H1 (cell line): Measurements from ENCODE around the gene SCYGR7. TPM values are rescaled to one million over a fixed set of nuclear protein-coding genes. Genes with fewer than 3 reads are reported as not detected.

ENCODE experiments used
- CTCF ChIA-PET: fragments of 300-600 bp; sonication (Branson Sonifier 250); formaldehyde crosslinking; loops from one replicate; lab custom pipeline; 2021; ENCODE audit not compliant: partially characterized antibody; lab: Charles Lee
- POLR2A ChIA-PET: fragments of 300-600 bp; sonication (Branson Sonifier 250); formaldehyde crosslinking; loops from one replicate; lab custom pipeline; 2021; ENCODE audit warnings: inconsistent platforms; ENCODE audit not compliant: partially characterized antibody; lab: Charles Lee
- DNase-seq, 2 experiments: peaks; one replicate each; pipeline versions ENCODE4 v3.0.0 to v3.0.0-alpha.2; 2010 to 2022; ENCODE audit warnings: low spot score in 2 of 2, low read depth in 1 of 2, mixed read lengths in 1 of 2
- FAIRE-seq: peaks from 2 replicates; lab custom pipeline; 2011; peaks lifted over from hg19 to GRCh38; lab: Jason Lieb, UNC
- H2AFZ ChIP-seq: 2 replicates; pipeline ENCODE4 v1.8.1; 2012; ENCODE audit warnings: low read length, inconsistent platforms
- H2AK5ac ChIP-seq: 2 replicates; pipeline ENCODE4 v1.6.1; 2013; ENCODE audit warnings: low read depth, low read length
- H2BK120ac ChIP-seq: replicated peaks from 2 replicates; pipeline ENCODE3; 2013; ENCODE audit warnings: low read depth, low read length, inconsistent platforms
- H2BK12ac ChIP-seq: 2 replicates; pipeline ENCODE4 v1.6.1; 2013; ENCODE audit warnings: low read depth, low read length
- H2BK15ac ChIP-seq: 2 replicates; pipeline ENCODE4 v1.6.1; 2013; ENCODE audit warnings: low read length
- H2BK20ac ChIP-seq: 2 replicates; pipeline ENCODE4 v1.6.1; 2013; ENCODE audit warnings: low read length
- H2BK5ac ChIP-seq: 2 replicates; pipeline ENCODE4 v1.6.1; 2013; ENCODE audit warnings: low read depth, low read length
- H3K14ac ChIP-seq: 2 replicates; pipeline ENCODE4 v1.6.1; 2013; ENCODE audit warnings: inconsistent platforms; ENCODE audit not compliant: insufficient read length
- H3K18ac ChIP-seq: 2 replicates; pipeline ENCODE4 v1.6.1; 2013; ENCODE audit warnings: low read length; ENCODE audit errors: extremely low read depth
- H3K23ac ChIP-seq: 2 replicates; pipeline ENCODE4 v1.6.1; 2013; ENCODE audit warnings: inconsistent platforms; ENCODE audit not compliant: insufficient read length
- H3K23me2 ChIP-seq: 2 replicates; pipeline ENCODE4 v1.6.1; 2013; ENCODE audit warnings: low read depth, low read length
- H3K27ac ChIP-seq: 2 replicates; pipeline ENCODE4 v1.6.1; 2011; ENCODE audit warnings: low read depth, low read length, inconsistent platforms
- H3K27me3 ChIP-seq, 4 experiments: replicated peaks in 1 of 4; 1 replicate in 1 of 4; 2 replicates in 3 of 4; pipeline versions ENCODE4 v1.6.1 to v1.8.1; 2011 to 2013; ENCODE audit warnings: low read length in 3 of 4, mild to moderate bottlenecking in 3 of 4, inconsistent platforms in 2 of 4, mixed read lengths in 2 of 4, moderate library complexity in 1 of 4; ENCODE audit not compliant: control insufficient read depth in 3 of 4, insufficient read depth in 3 of 4; ENCODE audit errors: extremely low read depth in 1 of 4
- H3K36me3 ChIP-seq, 4 experiments: 2 replicates each; pipeline versions ENCODE4 v1.6.1 to v1.8.1; 2011 to 2013; ENCODE audit warnings: mild to moderate bottlenecking in 4 of 4, low read length in 3 of 4, moderate library complexity in 2 of 4, control low read depth in 1 of 4, inconsistent platforms in 1 of 4; ENCODE audit not compliant: insufficient read depth in 4 of 4, control insufficient read depth in 2 of 4
- H3K4ac ChIP-seq: replicated peaks from 2 replicates; pipeline ENCODE3; 2013; ENCODE audit warnings: low read length, low read depth, mixed read lengths, inconsistent platforms; ENCODE audit not compliant: insufficient read length
- H3K4me1 ChIP-seq, 4 experiments: replicated peaks in 1 of 4; 1 replicate in 1 of 4; 2 replicates in 3 of 4; pipeline versions ENCODE4 v1.6.1 to v1.8.1; 2011 to 2013; ENCODE audit warnings: low read length in 3 of 4, inconsistent platforms in 2 of 4, mixed read lengths in 1 of 4; ENCODE audit not compliant: insufficient read depth in 4 of 4, control insufficient read depth in 3 of 4
- H3K4me2 ChIP-seq, 2 experiments: 2 replicates each; pipeline versions ENCODE4 v1.6.1 to v1.8.1; 2011 to 2013; ENCODE audit warnings: low read depth in 2 of 2, low read length in 2 of 2, control low read depth in 1 of 2, inconsistent platforms in 1 of 2, mild to moderate bottlenecking in 1 of 2; ENCODE audit not compliant: insufficient read depth in 1 of 2
- H3K4me3 ChIP-seq, 4 experiments: fragments of 200-600, 300-600 bp in 1 of 4; sonication (generic), shearing (Covaris generic), sonication (Bioruptor Twin) in 1 of 4; 2 replicates each; pipeline versions ENCODE4 v1.5.1 to v1.8.1; 2011 to 2016; ENCODE audit warnings: low read length in 4 of 4, low read depth in 3 of 4, control low read depth in 2 of 4, inconsistent platforms in 2 of 4, mild to moderate bottlenecking in 2 of 4, mixed read lengths in 1 of 4, moderate library complexity in 1 of 4; ENCODE audit not compliant: insufficient read depth in 2 of 4; ENCODE audit errors: extremely low read depth in 1 of 4
- H3K56ac ChIP-seq: replicated peaks from 2 replicates; pipeline ENCODE3; 2013; ENCODE audit warnings: low read depth, mild to moderate bottlenecking, mixed read lengths, low read length, inconsistent platforms; ENCODE audit not compliant: insufficient read length
- H3K79me1 ChIP-seq: 2 replicates; pipeline ENCODE4 v1.6.1; 2013; ENCODE audit warnings: low read depth, low read length, control low read depth
- H3K79me2 ChIP-seq, 2 experiments: 2 replicates each; pipeline versions ENCODE4 v1.6.1 to v1.8.1; 2012 to 2013; ENCODE audit warnings: low read length in 2 of 2, mild to moderate bottlenecking in 2 of 2, inconsistent platforms in 1 of 2; ENCODE audit not compliant: insufficient read depth in 2 of 2, control insufficient read depth in 1 of 2
- H3K9ac ChIP-seq, 4 experiments: replicated peaks in 1 of 4; 1 replicate in 1 of 4; 2 replicates in 3 of 4; pipeline versions ENCODE4 v1.6.1 to v1.8.1; 2011 to 2013; ENCODE audit warnings: low read depth in 3 of 4, low read length in 3 of 4, control low read depth in 2 of 4, mild to moderate bottlenecking in 2 of 4, moderate library complexity in 2 of 4, inconsistent platforms in 1 of 4; ENCODE audit errors: extremely low read depth in 1 of 4
- H3K9me3 ChIP-seq, 2 experiments: 2 replicates each; pipeline versions ENCODE4 v1.6.1 to v1.8.1; 2012 to 2013; ENCODE audit warnings: mild to moderate bottlenecking in 2 of 2, moderate library complexity in 2 of 2, control low read depth in 1 of 2, inconsistent platforms in 1 of 2, low read depth in 1 of 2, low read length in 1 of 2, mixed read lengths in 1 of 2; ENCODE audit not compliant: insufficient read depth in 2 of 2
- H4K20me1 ChIP-seq, 2 experiments: replicated peaks in 1 of 2; 2 replicates each; pipeline versions ENCODE3 to v1.8.1; 2011 to 2013; ENCODE audit warnings: inconsistent platforms in 2 of 2, low read length in 2 of 2, mild to moderate bottlenecking in 1 of 2; ENCODE audit not compliant: insufficient read depth in 2 of 2, control insufficient read depth in 1 of 2
- H4K5ac ChIP-seq: 2 replicates; pipeline ENCODE4 v1.6.1; 2013; ENCODE audit warnings: low read length, low read depth, mixed read lengths, inconsistent platforms; ENCODE audit not compliant: insufficient read length
- H4K8ac ChIP-seq: 2 replicates; pipeline ENCODE4 v1.8.0; 2013; ENCODE audit warnings: mild to moderate bottlenecking, moderate library complexity, low read length, inconsistent platforms; ENCODE audit not compliant: insufficient read depth; ENCODE audit errors: extremely low read depth
- H4K91ac ChIP-seq: replicated peaks from 2 replicates; pipeline ENCODE3; 2013; ENCODE audit warnings: low read length, mixed read lengths, inconsistent platforms; ENCODE audit not compliant: insufficient read length
- CHD1 ChIP-seq: IDR thresholded peaks from 2 replicates; pipeline ENCODE4 v1.6.1; 2012; ENCODE audit warnings: low read depth, low read length, improper control_type of control experiment
- CHD2 ChIP-seq: IDR thresholded peaks from 2 replicates; pipeline ENCODE4 v1.6.1; 2012; ENCODE audit warnings: low read length, improper control_type of control experiment
- EZH2 ChIP-seq: fragments of 200-600 bp; sonication (generic); IDR thresholded peaks from 2 replicates; pipeline ENCODE4 v1.7.1; 2012; ENCODE audit warnings: low read depth, mild to moderate bottlenecking, moderate library complexity, low read length, inconsistent platforms; ENCODE audit not compliant: severe bottlenecking
- RBBP5 ChIP-seq: IDR thresholded peaks from 2 replicates; pipeline ENCODE4 v1.7.1; 2012; ENCODE audit warnings: low read depth, mild to moderate bottlenecking, inconsistent platforms, low read length, moderate library complexity, borderline replicate concordance
- SIN3A ChIP-seq, 2 experiments: IDR thresholded peaks in 1 of 2; conservative IDR thresholded peaks in 1 of 2; 2 replicates each; pipeline ENCODE4 v1.6.1; 2011 to 2012; ENCODE audit warnings: low read length in 2 of 2, improper control_type of control experiment in 1 of 2, low read depth in 1 of 2, mild to moderate bottlenecking in 1 of 2
- SIX5 ChIP-seq: IDR thresholded peaks from 2 replicates; pipeline ENCODE4 v1.6.1; 2011; ENCODE audit warnings: mild to moderate bottlenecking, low read depth, low read length
- SP1 ChIP-seq: IDR thresholded peaks from 2 replicates; pipeline ENCODE4 v1.6.1; 2011; ENCODE audit warnings: low read depth, low read length
- TAF1 ChIP-seq: IDR thresholded peaks from 2 replicates; pipeline ENCODE4 v1.6.1; 2011; ENCODE audit warnings: mild to moderate bottlenecking, low read depth, low read length
- TBP ChIP-seq: IDR thresholded peaks from 2 replicates; pipeline ENCODE4 v1.6.1; 2011; ENCODE audit warnings: low read depth, low read length, improper control_type of control experiment
- WGBS, 2 experiments: shearing (Covaris generic) in 1 of 2; methylation state at CpG; one replicate each; pipeline versions ENCODE4 v1.1.6 to v1.1.7; 2013 to 2015; ENCODE audit warnings: low lambda C conversion rate in 2 of 2, mixed read lengths in 2 of 2, inconsistent platforms in 1 of 2, low coverage in 1 of 2, missing lambda C conversion rate in 1 of 2; ENCODE audit not compliant: insufficient replicate concordance in 2 of 2, insufficient coverage in 1 of 2, insufficient read length in 1 of 2; ENCODE audit errors: extremely low coverage in 1 of 2, missing lambda C conversion rate in 1 of 2; 5-methylcytosine and 5-hydroxymethylcytosine counted together
- polyA plus RNA-seq, 7 experiments: library from polyadenylated mRNA; depleted of rRNA in 3 of 7; stranded (reverse) in 5 of 7; unstranded in 2 of 7; fragments of >200 nt in 5 of 7; fragments of 200-250 nt in 2 of 7; gene quantifications; 1 replicate in 5 of 7; 2 replicates in 1 of 7; 4 replicates in 1 of 7; pipeline versions ENCODE4 v1.2.1 to v1.2.3, GENCODE V29; 2011 to 2013; ENCODE audit warnings: missing spikeins in 2 of 7, mixed read lengths in 2 of 7
- total RNA-seq: library from RNA; stranded (reverse); fragmentation: NEBNext Ultra II Directional; extraction: Animal tissue kit (Norgen Biotek cat#: 25700); gene quantifications from 2 replicates; pipeline ENCODE4 v1.2.1, GENCODE V29; 2021
- TF ChIP-seq, protein P1 (sequence below), 3 experiments: IDR thresholded peaks; 1 replicate in 2 of 3; 2 replicates in 1 of 3; pipeline versions ENCODE4 v1.5.1 to v1.6.1; 2011; ENCODE audit warnings: low read length in 3 of 3, mild to moderate bottlenecking in 3 of 3, inconsistent platforms in 2 of 3, low read depth in 1 of 3, moderate library complexity in 1 of 3; ENCODE audit not compliant: insufficient read depth in 1 of 3; ENCODE audit errors: control extremely low read depth in 1 of 3
- TF ChIP-seq, protein P2 (sequence below): IDR thresholded peaks from 2 replicates; pipeline ENCODE4 v1.6.1; 2011; ENCODE audit warnings: low read depth, mild to moderate bottlenecking, low read length; ENCODE audit not compliant: insufficient read depth

SCYGR7 gene
- total and polyA plus RNA-seq, 2 of the 8 experiments (the other 6 are each of a cell fraction or from before 2014, with no cell fraction given) = not detected

DNA sequence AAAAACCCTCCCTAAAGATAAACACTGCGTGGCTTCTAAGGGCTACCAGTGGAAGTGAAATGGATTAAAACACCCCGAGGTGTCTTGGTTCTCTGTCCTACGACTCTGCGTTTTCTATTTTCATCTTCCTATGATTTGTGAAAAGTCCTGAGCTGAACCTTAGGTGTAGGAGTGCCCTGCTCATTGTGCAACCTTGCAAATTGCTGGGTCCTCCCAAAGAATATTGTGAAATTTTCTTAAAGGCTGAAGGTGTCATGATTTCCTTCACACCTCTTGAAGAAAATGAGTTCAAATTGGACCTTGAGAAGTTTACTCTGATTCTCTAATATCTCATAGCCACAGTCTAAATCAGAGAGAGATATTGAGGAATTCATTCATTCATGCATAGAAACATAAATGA is 8.5 kb upstream of the SCYGR7 start:
- peaks cover 0 to 4% (median under 1%) of the 10 kb centered on the region in 4 experiments; a peak in 3 of 7 replicates for H3K4me1 ChIP-seq
- whole genome bisulfite sequencing, 2 experiments = 93% methylated on average over 4 of the region's 4 CpGs; no CpG with 5 or more reads in 1 of the 2 experiments
- no peak overlapping the region for H3K4me3 ChIP-seq
- no peak overlapping the region for H3K4me2 ChIP-seq
- no peak overlapping the region for H2BK15ac ChIP-seq
- no peaks in the 10 kb centered on the region; a peak in 1 of 7 replicates for H3K27me3 ChIP-seq
- H3K9ac ChIP-seq = no peak overlapping the region
- no peak overlapping the region for H2BK12ac ChIP-seq
- no peaks in the 10 kb centered on the region for H3K79me2 ChIP-seq
- H4K91ac ChIP-seq = no peak overlapping the region
- no peak overlapping the region for H2BK20ac ChIP-seq
- no peaks in the 10 kb centered on the region; the same call in 1 of the 2 replicates for H3K23me2 ChIP-seq
- DNase-seq (no peak), FAIRE-seq (no peak)
- H3K56ac ChIP-seq = no peak overlapping the region
- POLR2A ChIA-PET = no interaction called here
- CTCF ChIA-PET = no interaction called here
- H4K5ac ChIP-seq = no peak overlapping the region
- no peaks in the 10 kb centered on the region for H3K79me1 ChIP-seq
- no peak overlapping the region for H3K23ac ChIP-seq
- H2BK120ac ChIP-seq = no peak overlapping the region
- no peak overlapping the region for H3K4ac ChIP-seq
- no peak overlapping the region for H2BK5ac ChIP-seq
- no peak overlapping the region for H4K8ac ChIP-seq
- no peak overlapping the region for H3K27ac ChIP-seq
- H3K36me3 ChIP-seq = no peaks in the 10 kb centered on the region
- no peak overlapping the region for H3K14ac ChIP-seq
- H3K9me3 ChIP-seq = no peaks in the 10 kb centered on the region
- H2AK5ac ChIP-seq = no peak overlapping the region
- no peak overlapping the region for H2AFZ ChIP-seq
- no peaks in the 10 kb centered on the region for H4K20me1 ChIP-seq
- no peak overlapping the region for H3K18ac ChIP-seq
- TF ChIP-seq TBP (no peak), CHD2 (no peak), SP1 (no peak), SIX5 (no peak), TAF1 (no peak), CHD1 (no peak), EZH2 (no peak), RBBP5 (no peak), SIN3A (conservative IDR thresholded peaks at IDR 0.05 in 1 of 2, IDR thresholded peaks at IDR 0.05 in 1 of 2; ENCODE audit: low read depth in 1 of 2, low read length in 2 of 2) (no peak)
- TF ChIP-seq, protein P1, sequence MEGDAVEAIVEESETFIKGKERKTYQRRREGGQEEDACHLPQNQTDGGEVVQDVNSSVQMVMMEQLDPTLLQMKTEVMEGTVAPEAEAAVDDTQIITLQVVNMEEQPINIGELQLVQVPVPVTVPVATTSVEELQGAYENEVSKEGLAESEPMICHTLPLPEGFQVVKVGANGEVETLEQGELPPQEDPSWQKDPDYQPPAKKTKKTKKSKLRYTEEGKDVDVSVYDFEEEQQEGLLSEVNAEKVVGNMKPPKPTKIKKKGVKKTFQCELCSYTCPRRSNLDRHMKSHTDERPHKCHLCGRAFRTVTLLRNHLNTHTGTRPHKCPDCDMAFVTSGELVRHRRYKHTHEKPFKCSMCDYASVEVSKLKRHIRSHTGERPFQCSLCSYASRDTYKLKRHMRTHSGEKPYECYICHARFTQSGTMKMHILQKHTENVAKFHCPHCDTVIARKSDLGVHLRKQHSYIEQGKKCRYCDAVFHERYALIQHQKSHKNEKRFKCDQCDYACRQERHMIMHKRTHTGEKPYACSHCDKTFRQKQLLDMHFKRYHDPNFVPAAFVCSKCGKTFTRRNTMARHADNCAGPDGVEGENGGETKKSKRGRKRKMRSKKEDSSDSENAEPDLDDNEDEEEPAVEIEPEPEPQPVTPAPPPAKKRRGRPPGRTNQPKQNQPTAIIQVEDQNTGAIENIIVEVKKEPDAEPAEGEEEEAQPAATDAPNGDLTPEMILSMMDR (IDR thresholded peaks at IDR 0.05; ENCODE audit: control extremely low read depth in 1 of 3, insufficient read depth in 1 of 3, low read depth in 1 of 3, low read length in 3 of 3) = no peak
- TF ChIP-seq, protein P2, sequence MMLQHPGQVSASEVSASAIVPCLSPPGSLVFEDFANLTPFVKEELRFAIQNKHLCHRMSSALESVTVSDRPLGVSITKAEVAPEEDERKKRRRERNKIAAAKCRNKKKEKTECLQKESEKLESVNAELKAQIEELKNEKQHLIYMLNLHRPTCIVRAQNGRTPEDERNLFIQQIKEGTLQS = no peak
